GM13976 (cell line): ENCODE results near the gene ADAMTS2.

ENCODE experiments used
- DNase-seq: peaks from one replicate; pipeline ENCODE4 v3.0.0; 2012; ENCODE audit warnings: low spot score
- CTCF ChIP-seq: IDR thresholded peaks from 2 replicates; pipeline ENCODE4 v1.5.1; 2012; ENCODE audit warnings: borderline replicate concordance, mild to moderate bottlenecking; ENCODE audit not compliant: insufficient read depth; ENCODE audit errors: extremely low read depth, missing control alignments, control extremely low read depth
- in situ Hi-C: fragments of 300-500 bp; cut with MboI; formaldehyde crosslinking; loops from one replicate; pipeline ENCODE4 v1.12.0; 2022; ENCODE audit warnings: low sequenced_read_pairs, mixed read lengths, inconsistent platforms; ENCODE audit not compliant: unreplicated experiment

The ADAMTS2 gene

GRCh38 chr5:179315356-179315890 is 29.8 kb downstream of the ADAMTS2 start:
- DNase-seq: no peak
- no peak for TF ChIP-seq CTCF
- in situ Hi-C loops: no loop called here

GRCh38 chr5:179314606-179315355 is 30.5 kb downstream of the ADAMTS2 start:
- in situ Hi-C loops: no loop called here
- no peak for DNase-seq
- no peak for TF ChIP-seq CTCF

GRCh38 chr5:179313849-179314521 is 31.3 kb downstream of the ADAMTS2 start:
- TF ChIP-seq CTCF: no peak
- no peak for DNase-seq
- in situ Hi-C loops: no loop called here

GRCh38 chr5:179312557-179313235 is 32.6 kb downstream of the ADAMTS2 start:
- no peak for DNase-seq
- TF ChIP-seq CTCF: no peak

GRCh38 chr5:179311581-179311980 is 33.7 kb downstream of the ADAMTS2 start:
- in situ Hi-C loops: no loop called here
- no peak for TF ChIP-seq CTCF
- no peak for DNase-seq

More at GRCh38 chr5:179312557-179313235, 32.6 kb downstream of the ADAMTS2 start:
- in situ Hi-C loops: no loop called here

GRCh38 chr5:179311091-179311470 is 34.2 kb downstream of the ADAMTS2 start:
- in situ Hi-C loops: no loop called here
- no peak for TF ChIP-seq CTCF
- no peak for DNase-seq
